ENCODE results near the gene LUC7L2.
A peak's percentile ranks its signal among the peaks of the same experiment; 100 is the strongest.

The LUC7L2 gene

GRCh38 chr7:139339698-139340036, 20.0 kb upstream of the LUC7L2 start:
- no peak for DNase-seq (ENCODE audit: extremely low read depth, insufficient read length)
- Histone ChIP-seq H3K27me3 (replicated peaks; ENCODE audit: control insufficient read depth, insufficient read depth, low read length) (no peaks in the 10 kb centered on the region), H3K4me3 (replicated peaks; ENCODE audit: low read depth, low read length) (peak overlapping the region; percentile 76), H3K36me3 (ENCODE audit: control insufficient read depth, insufficient read depth, low read length) (no peaks in the 10 kb centered on the region)
- TF ChIP-seq, protein P1, sequence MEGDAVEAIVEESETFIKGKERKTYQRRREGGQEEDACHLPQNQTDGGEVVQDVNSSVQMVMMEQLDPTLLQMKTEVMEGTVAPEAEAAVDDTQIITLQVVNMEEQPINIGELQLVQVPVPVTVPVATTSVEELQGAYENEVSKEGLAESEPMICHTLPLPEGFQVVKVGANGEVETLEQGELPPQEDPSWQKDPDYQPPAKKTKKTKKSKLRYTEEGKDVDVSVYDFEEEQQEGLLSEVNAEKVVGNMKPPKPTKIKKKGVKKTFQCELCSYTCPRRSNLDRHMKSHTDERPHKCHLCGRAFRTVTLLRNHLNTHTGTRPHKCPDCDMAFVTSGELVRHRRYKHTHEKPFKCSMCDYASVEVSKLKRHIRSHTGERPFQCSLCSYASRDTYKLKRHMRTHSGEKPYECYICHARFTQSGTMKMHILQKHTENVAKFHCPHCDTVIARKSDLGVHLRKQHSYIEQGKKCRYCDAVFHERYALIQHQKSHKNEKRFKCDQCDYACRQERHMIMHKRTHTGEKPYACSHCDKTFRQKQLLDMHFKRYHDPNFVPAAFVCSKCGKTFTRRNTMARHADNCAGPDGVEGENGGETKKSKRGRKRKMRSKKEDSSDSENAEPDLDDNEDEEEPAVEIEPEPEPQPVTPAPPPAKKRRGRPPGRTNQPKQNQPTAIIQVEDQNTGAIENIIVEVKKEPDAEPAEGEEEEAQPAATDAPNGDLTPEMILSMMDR (IDR thresholded peaks at IDR 0.05; ENCODE audit: insufficient read depth, low read length, poor library complexity, severe bottlenecking), result no peak

GRCh38 chr7:139340037-139340807, 19.5 kb upstream of the LUC7L2 start:
- no peaks in the 10 kb centered on the region for H3K27me3 ChIP-seq (replicated peaks; ENCODE audit: control insufficient read depth, insufficient read depth, low read length)

DNA sequence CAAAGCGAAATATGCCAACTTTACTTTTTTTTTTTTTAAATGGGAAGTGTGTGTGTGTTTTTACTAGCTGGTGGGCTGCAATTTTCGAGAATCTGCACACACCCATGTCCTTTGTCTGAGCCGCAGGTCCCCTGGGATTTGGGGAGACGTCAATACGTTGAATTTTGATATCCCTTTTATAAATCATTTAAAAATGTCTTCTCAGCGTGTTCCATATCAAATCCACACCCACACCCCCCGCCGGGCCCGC, 19.0 kb upstream of the LUC7L2 start:
- TF ChIP-seq, protein P1 (IDR thresholded peaks at IDR 0.05; ENCODE audit: insufficient read depth, low read length, poor library complexity, severe bottlenecking), result no peak
- DNase-seq (ENCODE audit: extremely low read depth, insufficient read length), result no peak
- Histone ChIP-seq H3K4me3 (replicated peaks; ENCODE audit: low read depth, low read length) (peak overlapping the region; percentile 76), H3K36me3 (ENCODE audit: control insufficient read depth, insufficient read depth, low read length) (no peaks in the 10 kb centered on the region; the same call in 1 of the 2 replicates), H3K27me3 (replicated peaks; ENCODE audit: control insufficient read depth, insufficient read depth, low read length) (no peaks in the 10 kb centered on the region)

More at GRCh38 chr7:139340037-139340807, 19.5 kb upstream of the LUC7L2 start:
- no peaks in the 10 kb centered on the region; the same call in 1 of the 2 replicates for H3K36me3 ChIP-seq (ENCODE audit: control insufficient read depth, insufficient read depth, low read length)
- TF ChIP-seq, protein P1 (IDR thresholded peaks at IDR 0.05; ENCODE audit: insufficient read depth, low read length, poor library complexity, severe bottlenecking), result peak; percentile 81
- peak; percentile 100 for DNase-seq (ENCODE audit: extremely low read depth, insufficient read length)
- peak overlapping the region; percentile 76 for H3K4me3 ChIP-seq (replicated peaks; ENCODE audit: low read depth, low read length)

DNA sequence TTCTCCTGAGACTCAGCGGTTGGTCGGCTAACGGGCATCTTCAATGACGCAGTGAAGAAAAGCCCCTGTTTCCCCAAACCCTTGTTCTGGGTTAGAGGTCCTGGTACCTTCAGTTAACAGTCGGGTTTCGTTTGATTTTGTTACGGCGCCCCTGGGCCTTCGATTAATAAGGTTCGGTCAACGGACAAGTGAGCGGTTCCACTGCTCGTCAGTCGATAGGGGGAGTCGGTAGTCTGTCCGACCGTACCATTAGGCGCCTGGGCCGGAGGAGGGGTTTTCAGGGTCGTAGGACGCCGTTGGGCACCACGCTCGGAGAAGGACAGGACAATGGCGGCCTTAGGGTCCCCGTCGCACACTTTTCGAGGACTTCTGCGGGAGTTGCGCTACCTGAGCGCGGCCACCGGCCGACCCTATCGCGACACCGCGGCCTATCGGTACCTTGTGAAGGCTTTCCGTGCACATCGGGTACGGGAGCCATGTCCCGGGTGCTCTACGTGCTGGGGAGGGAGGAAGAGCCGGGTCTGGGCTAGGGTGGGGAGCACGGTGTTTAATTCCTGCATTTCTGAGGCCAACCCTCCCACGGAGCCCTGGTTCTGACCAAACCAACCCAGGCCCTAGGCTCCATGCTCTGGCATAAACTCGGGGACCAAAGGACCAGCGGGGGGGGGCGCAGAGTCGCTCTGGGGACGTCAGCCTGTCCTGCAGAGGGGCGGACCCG, 18.5 kb upstream of the LUC7L2 start, which contains the start of gene FMC1:
Gene FMC1, plus strand, starts transcription at position 280 of the 718 bp plus-strand sequence. Its CDS starts 48 bp downstream, at position 328.
- TF ChIP-seq, protein P1 (IDR thresholded peaks at IDR 0.05; ENCODE audit: insufficient read depth, low read length, poor library complexity, severe bottlenecking), result peak; percentile 47
- peak; percentile 91 for DNase-seq (ENCODE audit: extremely low read depth, insufficient read length)

GRCh38 chr7:139341776-139342226, 17.9 kb upstream of the LUC7L2 start:
- no peak for DNase-seq (ENCODE audit: extremely low read depth, insufficient read length)
- no peaks in the 10 kb centered on the region for H3K27me3 ChIP-seq (replicated peaks; ENCODE audit: control insufficient read depth, insufficient read depth, low read length)
- TF ChIP-seq, protein P1 (IDR thresholded peaks at IDR 0.05; ENCODE audit: insufficient read depth, low read length, poor library complexity, severe bottlenecking), result no peak
- H3K4me3 ChIP-seq (replicated peaks; ENCODE audit: low read depth, low read length), result peak overlapping the region; percentile 76
- peaks cover 2% of the 10 kb centered on the region for H3K36me3 ChIP-seq (ENCODE audit: control insufficient read depth, insufficient read depth, low read length)

More for the DNA sequence above, 18.5 kb upstream of the LUC7L2 start, which contains the start of gene FMC1:
- no peaks in the 10 kb centered on the region for H3K27me3 ChIP-seq (replicated peaks; ENCODE audit: control insufficient read depth, insufficient read depth, low read length)
- H3K4me3 ChIP-seq (replicated peaks; ENCODE audit: low read depth, low read length), result peak within 1 kb of the TSS; percentile 76
- no peaks in the 10 kb centered on the region; the same call in 1 of the 2 replicates for H3K36me3 ChIP-seq (ENCODE audit: control insufficient read depth, insufficient read depth, low read length)
